WI38 (cell line): Measurements from ENCODE around the gene MRS2.

Experiments used
- H3K4me3 ChIP-seq: 2 replicates; pipeline ENCODE4 v1.5.1; 2011; ENCODE audit warnings: low read depth, mild to moderate bottlenecking, control low read depth, low read length
- CTCF ChIP-seq: IDR thresholded peaks from 2 replicates; pipeline ENCODE4 v1.5.1; 2012; ENCODE audit warnings: low read depth, mild to moderate bottlenecking, control low read depth, low read length

MRS2 gene

GRCh38 chr6:24469811-24470210 is 67.1 kb downstream of the MRS2 start:
- no peak overlapping the region for H3K4me3 ChIP-seq

GRCh38 chr6:24472181-24472580 is 69.4 kb downstream of the MRS2 start:
- TF ChIP-seq CTCF, result no peak
- H3K4me3 ChIP-seq, result no peak overlapping the region

More at GRCh38 chr6:24469811-24470210, 67.1 kb downstream of the MRS2 start:
- TF ChIP-seq CTCF, result no peak
